ENCODE data around the gene S1PR3.

Gene S1PR3

DNA sequence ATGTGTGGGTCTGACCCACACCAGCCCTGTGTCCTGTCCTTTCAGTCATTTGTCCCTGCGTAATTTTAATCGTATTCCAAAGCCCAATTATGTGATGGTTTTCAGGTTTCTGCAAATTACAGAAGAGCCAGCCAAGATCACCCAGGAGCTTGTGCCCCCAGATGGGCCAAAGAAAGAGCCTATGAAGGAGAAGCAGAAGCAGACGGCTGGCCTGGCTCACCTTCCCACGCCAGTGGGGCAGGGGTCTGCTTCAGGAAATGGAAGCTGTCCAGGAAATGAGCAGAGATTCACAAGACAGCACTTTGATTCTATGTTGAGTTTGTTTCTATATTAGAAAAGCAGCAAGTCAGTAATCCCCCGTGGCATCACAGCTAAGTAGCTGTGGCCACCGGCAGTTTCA is 11.7 kb downstream of the S1PR3 start:
- Histone ChIP-seq H3K4me1 (ENCODE audit: insufficient read depth, low read length) (peaks cover 10% of the 10 kb centered on the region), H3K9me3 (ENCODE audit: insufficient read depth, low read length, severe bottlenecking) (no peaks in the 10 kb centered on the region), H3K27ac (ENCODE audit: low read length) (no peak overlapping the region), H3K27me3 (ENCODE audit: insufficient read depth, low read length, poor library complexity) (no peaks in the 10 kb centered on the region), H4K20me1 (ENCODE audit: insufficient read depth, low read length) (no peaks in the 10 kb centered on the region), H3K4me2 (ENCODE audit: insufficient read depth, low read length) (no peak overlapping the region), H3K4me3 (ENCODE audit: low read depth in 1 of 2, low read length in 2 of 2) (no peak overlapping the region), H3K36me3 (ENCODE audit: insufficient read depth, low read length) (no peaks in the 10 kb centered on the region), H3K79me2 (ENCODE audit: insufficient read depth, low read length) (no peaks in the 10 kb centered on the region), H3K9ac (ENCODE audit: low read depth, low read length) (no peak overlapping the region), H2AFZ (ENCODE audit: low read depth, low read length) (no peak overlapping the region)
- DNase-seq, result no peak
- TF ChIP-seq, protein P1, sequence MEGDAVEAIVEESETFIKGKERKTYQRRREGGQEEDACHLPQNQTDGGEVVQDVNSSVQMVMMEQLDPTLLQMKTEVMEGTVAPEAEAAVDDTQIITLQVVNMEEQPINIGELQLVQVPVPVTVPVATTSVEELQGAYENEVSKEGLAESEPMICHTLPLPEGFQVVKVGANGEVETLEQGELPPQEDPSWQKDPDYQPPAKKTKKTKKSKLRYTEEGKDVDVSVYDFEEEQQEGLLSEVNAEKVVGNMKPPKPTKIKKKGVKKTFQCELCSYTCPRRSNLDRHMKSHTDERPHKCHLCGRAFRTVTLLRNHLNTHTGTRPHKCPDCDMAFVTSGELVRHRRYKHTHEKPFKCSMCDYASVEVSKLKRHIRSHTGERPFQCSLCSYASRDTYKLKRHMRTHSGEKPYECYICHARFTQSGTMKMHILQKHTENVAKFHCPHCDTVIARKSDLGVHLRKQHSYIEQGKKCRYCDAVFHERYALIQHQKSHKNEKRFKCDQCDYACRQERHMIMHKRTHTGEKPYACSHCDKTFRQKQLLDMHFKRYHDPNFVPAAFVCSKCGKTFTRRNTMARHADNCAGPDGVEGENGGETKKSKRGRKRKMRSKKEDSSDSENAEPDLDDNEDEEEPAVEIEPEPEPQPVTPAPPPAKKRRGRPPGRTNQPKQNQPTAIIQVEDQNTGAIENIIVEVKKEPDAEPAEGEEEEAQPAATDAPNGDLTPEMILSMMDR (IDR thresholded peaks at IDR 0.05; ENCODE audit: borderline replicate concordance, extremely low read depth, low read length, poor library complexity, severe bottlenecking), result no peak
- no peak for TF ChIP-seq EZH2 (IDR thresholded peaks at IDR 0.05; ENCODE audit: borderline replicate concordance, low read depth, low read length, severe bottlenecking)
- no peak for ATAC-seq (ENCODE audit: insufficient read depth, low read depth)

DNA sequence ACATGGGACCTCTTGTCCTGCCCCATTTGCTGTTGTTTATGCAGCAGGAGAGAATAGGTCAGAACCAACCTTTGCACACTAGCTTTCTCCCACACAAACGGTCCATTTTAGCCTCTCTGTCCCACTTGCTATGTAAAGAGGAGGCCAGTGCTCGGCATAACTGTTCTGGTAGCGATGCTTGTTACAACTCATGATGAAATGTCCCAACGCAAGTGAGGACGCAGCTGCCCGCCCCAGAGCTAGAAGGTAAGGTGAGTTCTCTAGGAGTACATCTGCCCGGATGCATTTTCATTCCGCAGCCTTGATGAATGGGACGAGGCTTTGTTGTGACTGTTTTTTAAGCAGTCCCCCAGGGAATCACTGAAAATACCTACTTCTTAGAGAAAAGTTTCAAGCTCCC is 14.1 kb downstream of the S1PR3 start:
- Histone ChIP-seq H3K4me3 (ENCODE audit: low read depth in 1 of 2, low read length in 2 of 2) (no peak overlapping the region), H3K4me1 (ENCODE audit: insufficient read depth, low read length) (peaks cover 10% of the 10 kb centered on the region), H2AFZ (ENCODE audit: low read depth, low read length) (no peak overlapping the region), H3K79me2 (ENCODE audit: insufficient read depth, low read length) (no peaks in the 10 kb centered on the region), H3K9ac (ENCODE audit: low read depth, low read length) (no peak overlapping the region), H3K27me3 (ENCODE audit: insufficient read depth, low read length, poor library complexity) (no peaks in the 10 kb centered on the region), H4K20me1 (ENCODE audit: insufficient read depth, low read length) (no peaks in the 10 kb centered on the region), H3K4me2 (ENCODE audit: insufficient read depth, low read length) (no peak overlapping the region), H3K9me3 (ENCODE audit: insufficient read depth, low read length, severe bottlenecking) (no peaks in the 10 kb centered on the region), H3K27ac (ENCODE audit: low read length) (no peak overlapping the region), H3K36me3 (ENCODE audit: insufficient read depth, low read length) (no peaks in the 10 kb centered on the region)
- DNase-seq, result no peak
- no peak for ATAC-seq (ENCODE audit: insufficient read depth, low read depth)
- TF ChIP-seq EZH2 (IDR thresholded peaks at IDR 0.05; ENCODE audit: borderline replicate concordance, low read depth, low read length, severe bottlenecking), result no peak
- TF ChIP-seq, protein P1 (IDR thresholded peaks at IDR 0.05; ENCODE audit: borderline replicate concordance, extremely low read depth, low read length, poor library complexity, severe bottlenecking), result no peak

DNA sequence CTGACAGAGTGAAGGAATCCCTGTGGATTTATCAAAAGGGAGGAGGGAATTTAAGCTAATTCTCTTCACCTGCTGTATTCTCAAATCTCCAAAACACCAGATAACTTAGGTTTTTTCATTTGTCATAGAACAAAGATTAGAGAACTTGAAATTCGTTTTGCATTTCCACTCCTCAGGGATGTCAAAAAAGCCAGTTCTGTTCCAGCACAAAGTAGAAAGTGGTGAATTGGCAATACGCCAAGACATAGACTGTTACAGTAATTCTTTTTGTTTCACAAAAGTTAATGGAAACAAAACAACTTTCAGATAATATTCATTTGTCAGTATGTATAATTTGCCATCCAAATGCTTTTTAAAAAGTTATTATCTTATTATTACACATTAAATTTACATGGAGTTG is 15.0 kb downstream of the S1PR3 start:
- Histone ChIP-seq H3K27me3 (ENCODE audit: insufficient read depth, low read length, poor library complexity) (no peaks in the 10 kb centered on the region), H2AFZ (ENCODE audit: low read depth, low read length) (no peak overlapping the region), H3K9ac (ENCODE audit: low read depth, low read length) (no peak overlapping the region), H3K4me1 (ENCODE audit: insufficient read depth, low read length) (peaks cover 3% of the 10 kb centered on the region), H3K79me2 (ENCODE audit: insufficient read depth, low read length) (no peaks in the 10 kb centered on the region), H3K9me3 (ENCODE audit: insufficient read depth, low read length, severe bottlenecking) (no peaks in the 10 kb centered on the region), H3K4me3 (ENCODE audit: low read depth in 1 of 2, low read length in 2 of 2) (no peak overlapping the region), H4K20me1 (ENCODE audit: insufficient read depth, low read length) (no peaks in the 10 kb centered on the region), H3K27ac (ENCODE audit: low read length) (no peak overlapping the region), H3K36me3 (ENCODE audit: insufficient read depth, low read length) (no peaks in the 10 kb centered on the region), H3K4me2 (ENCODE audit: insufficient read depth, low read length) (no peak overlapping the region)
- no peak for TF ChIP-seq EZH2 (IDR thresholded peaks at IDR 0.05; ENCODE audit: borderline replicate concordance, low read depth, low read length, severe bottlenecking)
- TF ChIP-seq, protein P1 (IDR thresholded peaks at IDR 0.05; ENCODE audit: borderline replicate concordance, extremely low read depth, low read length, poor library complexity, severe bottlenecking), result no peak
- no peak for DNase-seq
- ATAC-seq (ENCODE audit: insufficient read depth, low read depth), result no peak
